ENCODE data around the gene CD4.
"Not testable (repeated sequence)": the region's sequence is repeated elsewhere in the genome, so short reads cannot be mapped to it uniquely, and the experiment has no call there.

Gene CD4

DNA sequence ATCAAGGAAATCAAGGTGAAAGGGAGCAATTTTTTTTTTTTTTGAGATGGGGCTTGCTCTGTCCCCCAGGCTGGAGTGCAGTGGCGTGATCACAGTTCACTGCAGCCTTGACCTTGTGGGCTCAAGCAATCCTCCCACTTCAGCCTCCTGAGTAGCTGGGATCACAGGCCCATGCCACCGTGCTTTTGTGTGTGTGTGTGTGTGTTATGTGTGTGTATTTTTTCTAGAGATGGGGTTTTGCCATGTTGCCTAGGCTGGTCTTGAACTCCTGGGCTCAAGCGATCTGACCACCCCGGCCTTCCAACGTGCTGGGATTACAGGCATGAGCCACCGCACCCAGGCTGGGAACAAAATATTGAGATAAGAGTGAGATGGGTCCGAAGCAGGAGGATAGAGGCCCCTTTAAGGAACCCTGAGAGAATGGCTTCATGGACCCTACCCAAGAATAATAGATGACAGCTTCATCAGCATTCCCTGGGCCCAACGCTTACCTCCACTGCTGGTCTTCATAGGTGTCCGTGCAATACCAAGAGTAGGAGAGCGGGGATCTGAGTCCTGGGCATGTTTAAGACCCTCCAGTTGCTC is 60.7 kb downstream of the CD4 start:
- DNase-seq, result no peak

GRCh38 chr12:6850796-6851152 is 61.4 kb downstream of the CD4 start:
- DNase-seq, result no peak

- peak; percentile 98 for DNase-seq
Observed at GRCh38 chr12:6851153-6851920, 62.0 kb downstream of the CD4 start, which contains the start of gene CDCA3. Gene CDCA3, minus strand, starts transcription at chr12:6851286. Its CDS starts 334 bp downstream, at chr12:6850952.

GRCh38 chr12:6851921-6852650 is 62.8 kb downstream of the CD4 start, which contains the start of gene USP5:
Gene USP5, plus strand, starts transcription at chr12:6852150. Its CDS starts 30 bp downstream, at chr12:6852180.
- DNase-seq, result peak; percentile 99

- DNase-seq, result peak; percentile 87
Observed at GRCh38 chr12:6852651-6853354, 63.5 kb downstream of the CD4 start.

GRCh38 chr12:6853626-6854025 is 64.3 kb downstream of the CD4 start:
- no peak for DNase-seq

DNA sequence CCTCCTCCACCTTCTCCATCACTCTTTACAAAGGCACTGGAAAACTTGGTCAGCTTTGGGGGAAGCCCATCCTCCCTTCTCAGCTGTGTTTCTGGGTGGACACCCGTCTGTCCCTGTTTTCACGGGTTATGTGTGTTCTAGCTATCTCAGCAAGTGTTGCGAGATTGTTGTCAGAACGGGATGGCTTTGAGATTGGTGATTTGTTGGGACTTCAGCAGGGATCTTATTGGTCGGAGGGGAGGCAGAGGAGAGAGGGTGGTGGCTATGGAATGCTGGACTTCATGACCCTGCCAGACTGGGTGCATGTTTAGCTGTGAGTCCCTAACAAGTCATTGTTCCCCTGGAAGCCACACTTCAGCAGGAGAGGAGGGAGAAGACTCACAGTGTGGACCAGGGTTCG is 64.7 kb downstream of the CD4 start:
- no peak for DNase-seq

- no peak for DNase-seq
Observed at GRCh38 chr12:6855322-6855721, 66.0 kb downstream of the CD4 start.

DNA sequence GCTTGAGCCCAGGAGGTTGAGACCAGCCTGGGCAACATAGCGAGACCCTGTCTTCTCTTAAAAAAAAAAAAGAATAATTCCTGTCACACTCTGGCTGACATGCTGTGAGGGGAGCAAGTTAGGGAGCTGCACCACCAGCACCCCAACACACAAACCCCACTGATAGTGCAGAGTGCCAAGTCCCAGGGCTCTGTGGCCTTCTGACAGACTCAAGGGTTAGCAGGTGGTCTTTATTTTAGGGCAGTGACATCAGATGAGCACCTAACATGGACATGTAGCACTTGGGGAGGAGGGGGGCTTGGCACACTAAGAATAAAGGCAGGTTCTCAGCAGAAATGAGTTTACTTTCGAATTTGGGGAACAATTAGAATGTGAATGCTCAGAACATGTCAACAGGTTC is 69.5 kb downstream of the CD4 start:
- DNase-seq, result no peak

- no peak for DNase-seq
Observed at GRCh38 chr12:6860116-6860515, 70.8 kb downstream of the CD4 start.

DNA sequence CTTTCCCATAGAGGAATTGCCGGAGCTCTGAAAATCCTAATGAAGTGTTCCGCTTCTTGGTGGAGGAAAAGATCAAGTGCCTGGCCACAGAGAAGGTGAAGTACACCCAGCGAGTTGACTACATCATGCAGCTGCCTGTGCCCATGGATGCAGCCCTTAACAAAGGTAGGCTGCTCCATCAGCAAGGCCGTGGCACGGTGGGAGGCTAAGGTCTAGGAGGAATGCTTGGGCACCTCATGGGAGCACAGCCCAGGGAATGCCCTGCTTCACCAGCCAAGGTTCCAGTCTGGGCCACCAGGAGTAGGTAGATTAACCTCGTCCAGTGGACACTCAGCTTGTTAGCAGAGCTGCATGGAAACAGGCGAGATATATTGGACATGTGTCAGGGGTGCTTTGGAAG is 71.6 kb downstream of the CD4 start:
- DNase-seq, result no peak

- DNase-seq, result no peak
Observed at GRCh38 chr12:6861391-6861790, 72.1 kb downstream of the CD4 start.

GRCh38 chr12:6863033-6863432 is 73.7 kb downstream of the CD4 start:
- DNase-seq, result no peak

DNA sequence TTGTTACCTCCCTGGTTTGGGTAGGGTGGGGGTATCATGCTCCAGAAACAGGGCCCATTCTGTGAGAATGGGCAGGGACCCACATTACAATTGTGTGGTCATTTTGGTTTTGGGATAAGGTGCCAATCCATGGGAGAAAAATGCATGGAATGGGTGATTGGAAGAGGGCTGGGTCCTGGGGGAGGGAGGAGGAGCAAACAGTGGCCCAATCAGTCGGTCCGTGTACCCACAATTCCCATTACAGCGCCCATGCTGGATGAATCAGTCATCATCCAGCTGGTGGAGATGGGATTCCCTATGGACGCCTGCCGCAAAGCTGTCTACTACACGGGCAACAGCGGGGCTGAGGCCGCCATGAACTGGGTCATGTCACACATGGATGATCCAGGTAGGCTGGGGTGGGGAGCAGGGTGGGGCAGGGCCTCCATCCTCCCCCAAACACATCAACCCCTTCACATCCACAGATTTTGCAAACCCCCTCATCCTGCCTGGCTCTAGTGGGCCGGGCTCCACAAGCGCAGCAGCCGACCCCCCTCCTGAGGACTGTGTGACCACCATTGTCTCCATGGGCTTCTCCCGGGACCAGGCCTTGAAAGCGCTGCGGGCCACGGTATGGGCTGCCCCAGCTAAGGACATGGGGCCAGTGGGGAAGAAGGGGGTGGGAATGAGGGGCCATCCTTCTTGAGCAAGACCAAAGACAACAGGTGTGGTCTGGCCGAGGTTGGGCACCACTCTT is 74.4 kb downstream of the CD4 start:
- no peak for DNase-seq

DNA sequence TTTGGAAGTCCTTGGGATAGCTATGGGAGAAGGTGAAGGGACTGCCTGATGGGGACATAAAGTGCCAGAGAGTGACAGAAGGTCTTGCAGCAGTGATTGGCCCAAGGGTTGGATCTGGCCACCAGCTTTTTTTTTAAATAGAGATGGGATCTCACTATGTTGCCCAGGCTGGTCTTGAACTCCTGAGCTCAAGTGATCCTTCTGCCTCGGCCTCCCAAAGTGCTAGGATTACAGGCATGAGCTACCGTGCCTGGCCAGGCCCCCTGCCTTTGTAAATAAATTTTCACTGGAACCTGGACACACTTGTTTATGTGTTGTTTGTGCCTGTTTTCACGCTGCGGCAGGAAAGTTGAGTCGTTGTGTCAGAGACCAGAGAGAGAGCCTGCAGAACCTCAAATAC is 76.0 kb downstream of the CD4 start:
- DNase-seq, result not testable (repeated sequence)

DNA sequence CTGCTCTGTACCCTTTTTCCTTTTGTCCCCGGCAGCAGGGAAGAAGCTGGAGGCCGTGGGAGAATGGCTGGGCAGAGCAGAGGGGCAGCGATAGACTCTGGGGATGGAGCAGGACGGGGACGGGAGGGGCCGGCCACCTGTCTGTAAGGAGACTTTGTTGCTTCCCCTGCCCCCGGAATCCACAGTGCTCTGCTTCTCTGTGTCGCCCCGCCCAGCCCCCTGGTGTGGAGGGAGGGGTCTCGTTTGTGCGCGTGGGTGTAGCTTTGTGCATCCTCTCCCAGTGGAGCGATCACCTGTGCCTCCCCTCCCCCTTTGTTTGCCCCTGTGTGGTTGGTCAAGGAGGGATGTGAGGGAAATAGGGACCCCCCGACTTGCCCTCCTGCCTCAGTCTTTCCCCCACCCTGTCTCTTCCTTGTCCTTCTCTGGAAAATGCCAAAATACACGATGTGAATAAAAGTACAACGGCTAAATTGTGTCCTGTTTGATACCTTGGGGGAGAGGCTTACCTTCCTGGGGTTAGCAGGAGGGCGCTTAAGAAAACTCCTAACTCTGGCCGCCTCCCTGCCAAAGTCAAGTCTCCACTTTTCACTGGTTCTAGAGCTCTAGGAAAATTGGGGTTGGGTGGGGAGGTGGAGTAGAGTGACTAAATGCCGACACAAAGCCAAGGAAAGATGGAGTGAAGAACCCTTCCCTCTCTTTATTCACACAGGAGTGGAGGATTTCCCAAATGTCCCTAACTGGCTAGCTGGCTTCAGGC is 77.0 kb downstream of the CD4 start:
- no peak for DNase-seq

- no peak for DNase-seq
Observed at GRCh38 chr12:6866920-6867412, 77.6 kb downstream of the CD4 start.

DNA sequence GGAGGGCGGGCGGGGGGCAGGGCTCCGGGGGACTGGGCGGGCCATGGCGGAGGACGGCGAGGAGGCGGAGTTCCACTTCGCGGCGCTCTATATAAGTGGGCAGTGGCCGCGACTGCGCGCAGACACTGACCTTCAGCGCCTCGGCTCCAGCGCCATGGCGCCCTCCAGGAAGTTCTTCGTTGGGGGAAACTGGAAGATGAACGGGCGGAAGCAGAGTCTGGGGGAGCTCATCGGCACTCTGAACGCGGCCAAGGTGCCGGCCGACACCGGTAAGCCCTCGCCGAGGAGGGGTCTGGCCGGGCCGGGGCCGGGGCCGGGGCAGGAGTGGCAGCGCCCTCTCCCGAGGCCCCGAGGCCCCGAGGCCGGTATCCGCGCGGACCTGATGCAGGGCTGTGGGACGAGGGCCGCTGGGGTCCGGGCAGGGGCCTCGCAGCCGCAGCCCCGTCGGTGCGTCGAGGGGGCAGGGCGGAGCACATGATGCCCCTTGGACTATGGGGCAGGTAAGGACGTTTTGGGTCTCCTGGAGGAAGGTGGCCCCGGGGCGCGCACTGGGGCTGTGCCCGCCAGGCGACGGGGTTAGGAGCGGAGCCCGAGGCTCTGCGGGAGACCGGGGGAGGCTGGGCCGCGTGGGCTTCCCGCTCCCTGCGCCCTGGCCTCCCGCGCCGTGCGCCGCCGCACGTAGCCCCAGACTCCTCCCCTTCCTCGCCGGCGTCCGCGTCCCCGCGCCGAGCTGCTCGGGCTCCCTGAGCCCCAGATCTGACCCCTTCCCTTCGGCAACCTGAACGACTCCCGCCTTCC is 78.3 kb downstream of the CD4 start, which contains the start of gene TPI1:
TSS of gene TPI1 (plus strand) at position 119 of the 798 bp plus-strand sequence. CDS start at position 155, 36 bp downstream.
- peak; percentile 86 for DNase-seq

DNA sequence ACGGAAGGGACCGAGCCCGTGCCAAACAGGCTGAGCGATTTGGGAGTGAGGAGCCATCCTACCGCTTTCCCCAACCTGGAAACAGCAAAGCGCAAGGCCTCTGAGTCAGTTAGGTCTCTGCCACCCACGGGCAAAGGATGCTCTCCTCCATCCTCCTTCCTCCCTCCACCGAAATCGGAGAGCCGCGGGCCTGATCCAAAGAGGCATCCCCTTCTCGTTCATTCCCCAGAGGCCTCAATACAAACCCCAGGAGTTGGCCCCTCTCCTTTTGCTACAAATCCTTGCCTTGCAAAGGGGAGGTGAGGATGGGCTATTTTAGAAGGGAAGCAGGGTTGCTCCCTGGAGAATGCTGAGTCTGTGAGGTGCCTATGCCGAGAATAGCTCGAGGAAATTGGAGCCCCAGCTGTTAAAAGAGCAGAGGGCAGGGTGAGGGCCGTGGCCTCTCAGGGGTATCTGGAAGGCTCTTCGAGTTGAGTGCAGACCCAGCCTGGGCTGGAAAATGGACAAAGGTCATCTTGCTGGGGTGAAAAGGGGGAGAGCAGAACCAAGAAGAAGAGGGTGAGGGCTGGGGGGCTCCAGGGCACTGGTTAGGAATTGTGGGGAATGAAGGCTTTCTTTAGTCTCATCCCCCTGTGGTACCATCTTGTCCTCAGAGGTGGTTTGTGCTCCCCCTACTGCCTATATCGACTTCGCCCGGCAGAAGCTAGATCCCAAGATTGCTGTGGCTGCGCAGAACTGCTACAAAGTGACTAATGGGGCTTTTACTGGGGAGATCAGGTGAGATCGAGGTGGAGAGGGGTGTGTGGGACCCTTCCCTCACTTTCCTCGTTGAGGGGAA is 79.1 kb downstream of the CD4 start:
- DNase-seq, result peak; percentile 32

Data from stimulated activated CD4-positive, alpha-beta T cell treated with anti-CD3 and anti-CD28 coated beads, Interleukin-15, amount 100 ng/mL, for 24 hours (primary cell).